ENCODE data around the gene MLF1.

- TF ChIP-seq CTCF (IDR thresholded peaks at IDR 0.05; ENCODE audit: insufficient read depth, low read length, poor library complexity, severe bottlenecking) = no peak
- TF ChIP-seq EZH2phosphoT487 (conservative IDR thresholded peaks at IDR 0.05; ENCODE audit: low read length) = no peak
Measured at GRCh38 chr3:158540066-158540465, 30.9 kb upstream of the MLF1 start.
